H1 (cell line): ENCODE results near the gene ST6GALNAC5. TPM values are rescaled to one million over a fixed set of nuclear protein-coding genes. Genes with fewer than 3 reads are reported as not detected.
A peak's percentile ranks its signal among the peaks of the same experiment; 100 is the strongest.

ENCODE experiments used
- ASH2L ChIP-seq: fragments of 200-600, 300-600 bp; sonication (generic); IDR thresholded peaks from one replicate; pipeline ENCODE4 v1.7.1; 2017; ENCODE audit warnings: low read length
- ATF2 ChIP-seq: IDR thresholded peaks from 2 replicates; pipeline ENCODE4 v1.6.1; 2012; ENCODE audit warnings: low read length, inconsistent platforms
- E2F6 ChIP-seq: IDR thresholded peaks from 2 replicates; pipeline ENCODE4 v1.6.1; 2012; ENCODE audit warnings: inconsistent platforms
- FOSL1 ChIP-seq: IDR thresholded peaks from 2 replicates; pipeline ENCODE4 v1.6.1; 2011; ENCODE audit warnings: mild to moderate bottlenecking, low read depth, low read length, moderate library complexity; ENCODE audit not compliant: insufficient read depth
- KDM4A ChIP-seq: IDR thresholded peaks from one replicate; pipeline ENCODE4 v1.7.1; 2012; ENCODE audit warnings: low read depth, mild to moderate bottlenecking, moderate library complexity, low read length, inconsistent platforms; ENCODE audit not compliant: severe bottlenecking
- MAX ChIP-seq: IDR thresholded peaks from 2 replicates; pipeline ENCODE4 v1.6.1; 2012; ENCODE audit warnings: inconsistent platforms
- RAD21 ChIP-seq, 2 experiments: IDR thresholded peaks in 1 of 2; conservative IDR thresholded peaks in 1 of 2; 2 replicates each; pipeline ENCODE4 v1.6.1; 2011; ENCODE audit warnings: low read depth in 2 of 2, low read length in 2 of 2, improper control_type of control experiment in 1 of 2, inconsistent platforms in 1 of 2, mild to moderate bottlenecking in 1 of 2, moderate library complexity in 1 of 2
- RBBP5 ChIP-seq: IDR thresholded peaks from 2 replicates; pipeline ENCODE4 v1.7.1; 2012; ENCODE audit warnings: low read depth, mild to moderate bottlenecking, inconsistent platforms, low read length, moderate library complexity, borderline replicate concordance
- SUZ12 ChIP-seq: fragments of 200-600 bp; sonication (generic); IDR thresholded peaks from 2 replicates; pipeline ENCODE4 v1.6.1; 2012; ENCODE audit warnings: mild to moderate bottlenecking, inconsistent platforms, low read length, moderate library complexity, mixed read lengths
- TAF1 ChIP-seq: IDR thresholded peaks from 2 replicates; pipeline ENCODE4 v1.6.1; 2011; ENCODE audit warnings: mild to moderate bottlenecking, low read depth, low read length
- polyA plus RNA-seq, 7 experiments: library from polyadenylated mRNA; depleted of rRNA in 3 of 7; stranded (reverse) in 5 of 7; unstranded in 2 of 7; fragments of >200 nt in 5 of 7; fragments of 200-250 nt in 2 of 7; gene quantifications; 1 replicate in 5 of 7; 2 replicates in 1 of 7; 4 replicates in 1 of 7; pipeline versions ENCODE4 v1.2.1 to v1.2.3, GENCODE V29; 2011 to 2013; ENCODE audit warnings: missing spikeins in 2 of 7, mixed read lengths in 2 of 7
- total RNA-seq: library from RNA; stranded (reverse); fragmentation: NEBNext Ultra II Directional; extraction: Animal tissue kit (Norgen Biotek cat#: 25700); gene quantifications from 2 replicates; pipeline ENCODE4 v1.2.1, GENCODE V29; 2021

The ST6GALNAC5 gene
- total and polyA plus RNA-seq, 2 of the 8 experiments (the other 6 are each of a cell fraction or from before 2014, with no cell fraction given) = 6.2 to 7.3 TPM

- TF ChIP-seq ATF2 (no peak), RAD21 (IDR thresholded peaks at IDR 0.05 in 1 of 2, conservative IDR thresholded peaks at IDR 0.05 in 1 of 2; ENCODE audit: low read depth in 2 of 2, low read length in 2 of 2) (peak in 1 of 2 experiments; percentile 8; a peak in 2 of 4 replicates), E2F6 (peak; percentile 26; the same call in 1 of the 2 replicates), RBBP5 (peak; percentile 75; the same call in 1 of the 2 replicates), SUZ12 (0 out of 2 replicates have a peak, but pooled peaks have one; percentile 22), TAF1 (peak; percentile 35; the same call in 1 of the 2 replicates), FOSL1 (peak; percentile 92), MAX (no peak), KDM4A (peak; percentile 23), ASH2L (peak; percentile 50)
- TF ChIP-seq, all 59 proteins: peak for 10
These were observed at the start of gene ST6GALNAC5 (continued) for GRCh38 chr1:76867342-76868130.
